HEK293 (cell line): ENCODE results near the gene SCN4A.

ENCODE experiments used
- CTCF ChIP-seq: fragments of 450-650 bp; formaldehyde crosslinking; IDR thresholded peaks from 2 replicates; pipeline ENCODE4 v1.5.1; 2016; ENCODE audit warnings: missing biosample characterization, missing genetic modification characterization
- GLIS2 ChIP-seq: fragments of 450-650 bp; formaldehyde crosslinking; IDR thresholded peaks from 2 replicates; pipeline ENCODE4 v1.5.1; 2016; ENCODE audit warnings: missing biosample characterization, missing genetic modification characterization
- WT1 ChIP-seq: fragments of 450-650 bp; formaldehyde crosslinking; IDR thresholded peaks from 2 replicates; pipeline ENCODE4 v1.5.1; 2016; ENCODE audit warnings: missing biosample characterization, missing genetic modification characterization
- ZNF274 ChIP-seq, 2 experiments: fragments of 200-500 bp in 1 of 2; fragments of 450-650 bp in 1 of 2; sonication (Bioruptor generic) in 1 of 2; formaldehyde crosslinking in 1 of 2; IDR thresholded peaks; 2 replicates each; pipeline versions ENCODE4 v1.5.1 to v1.6.1; 2014 to 2016; ENCODE audit warnings: borderline replicate concordance in 1 of 2, inconsistent platforms in 1 of 2, low read length in 1 of 2, missing biosample characterization in 1 of 2, missing genetic modification characterization in 1 of 2
- ZNF558 ChIP-seq: fragments of 450-650 bp; formaldehyde crosslinking; IDR thresholded peaks from 2 replicates; pipeline ENCODE4 v1.5.1; 2016; ENCODE audit warnings: missing biosample characterization, missing genetic modification characterization

- no peak for TF ChIP-seq GLIS2 (tag by site-specific recombination)
- no peak for TF ChIP-seq WT1 (tag by site-specific recombination)
- TF ChIP-seq CTCF (tag by site-specific recombination), result no peak
- no peak for TF ChIP-seq ZNF274 (IDR thresholded peaks at IDR 0.05; ENCODE audit: low read length)
- no peak for TF ChIP-seq ZNF274 (tag by site-specific recombination; IDR thresholded peaks at IDR 0.05; ENCODE audit: borderline replicate concordance)
- TF ChIP-seq ZNF558 (tag by site-specific recombination), result no peak
These were observed 35.4 kb downstream of the SCN4A start for GRCh38 chr17:63937319-63937718.
